Measurements from ENCODE around the gene DIRAS1. TPM values are rescaled to one million over a fixed set of nuclear protein-coding genes. Genes with fewer than 3 reads are reported as not detected.

The DIRAS1 gene
- total and polyA plus RNA-seq, 2 of the 4 experiments (the other 2 are of a cell fraction) = 1.4 to 10.3 TPM

GRCh38 chr19:2768365-2769132 is 47.4 kb upstream of the DIRAS1 start:
- H2AFZ ChIP-seq (replicated peaks; ENCODE audit: low read length, poor library complexity) = no peak overlapping the region
- no peak overlapping the region for H4K5ac ChIP-seq (ENCODE audit: low read depth, low read length)
- no peak overlapping the region for H2BK120ac ChIP-seq (ENCODE audit: low read depth, low read length)
- dilution Hi-C loops (cut with HindIII; ENCODE audit: low sequenced_read_pairs, unreplicated experiment) (no loop called here), intact Hi-C loops (cut with micrococcal nuclease) (no loop called here), in situ Hi-C loops (cut with MboI; ENCODE audit: low sequenced_read_pairs) (no loop called here)
- no peak overlapping the region for H3K56ac ChIP-seq (ENCODE audit: extremely low read depth, insufficient read depth, low read length)
- DNase-seq = no peak
- ChIA-PET POLR2A (ENCODE audit: unreplicated experiment) (no interaction called here), CTCF (no interaction called here)
- H3K36me3 ChIP-seq (ENCODE audit: control insufficient read depth, insufficient read depth, low read length) = peaks cover 37% of the 10 kb centered on the region
- H3K18ac ChIP-seq (ENCODE audit: low read depth, low read length) = no peak overlapping the region
- no TSS peak for BruUV-seq (replicated peaks)
- no peaks in the 10 kb centered on the region for H3K9me1 ChIP-seq (ENCODE audit: insufficient read depth, low read length)
- H3K23ac ChIP-seq (ENCODE audit: low read depth, low read length) = no peak overlapping the region
- H3K9me3 ChIP-seq (ENCODE audit: control insufficient read depth, insufficient read depth, low read length) = no peaks in the 10 kb centered on the region
- no peaks in the 10 kb centered on the region for H3K27me3 ChIP-seq (ENCODE audit: control insufficient read depth, insufficient read depth, low read length)
- H2AK5ac ChIP-seq (ENCODE audit: low read depth, low read length) = no peak overlapping the region
- no peak overlapping the region for H2BK5ac ChIP-seq (ENCODE audit: low read depth, low read length, poor library complexity, severe bottlenecking)
- H4K91ac ChIP-seq (ENCODE audit: insufficient read depth, low read depth, low read length) = no peak overlapping the region
- H3K4me3 ChIP-seq (ENCODE audit: insufficient read depth, low read depth, low read length) = no peak overlapping the region
- TF ChIP-seq BHLHE40 (IDR thresholded peaks at IDR 0.05; ENCODE audit: low read depth, low read length) (no peak), CEBPB (IDR thresholded peaks at IDR 0.05; ENCODE audit: low read depth, low read length) (no peak), MAFK (IDR thresholded peaks at IDR 0.05; ENCODE audit: low read depth, low read length) (no peak), NFE2L2 (IDR thresholded peaks at IDR 0.05; ENCODE audit: low read depth, low read length) (no peak), CHD1 (IDR thresholded peaks at IDR 0.05; ENCODE audit: low read depth, low read length) (no peak), RAD21 (IDR thresholded peaks at IDR 0.05; ENCODE audit: low read length) (no peak), RCOR1 (IDR thresholded peaks at IDR 0.05; ENCODE audit: insufficient replicate concordance, low read length) (no peak), FOS (IDR thresholded peaks at IDR 0.05; ENCODE audit: low read depth, low read length) (no peak), MXI1 (IDR thresholded peaks at IDR 0.05; ENCODE audit: borderline replicate concordance, low read depth, low read length) (no peak), USF2 (IDR thresholded peaks at IDR 0.05; ENCODE audit: low read depth, low read length) (no peak), POLR2A (IDR thresholded peaks at IDR 0.05; ENCODE audit: low read depth, low read length) (no peak), SMC3 (IDR thresholded peaks at IDR 0.05; ENCODE audit: low read depth, low read length) (no peak), MAZ (IDR thresholded peaks at IDR 0.05; ENCODE audit: borderline replicate concordance, low read depth, low read length) (no peak), RFX5 (IDR thresholded peaks at IDR 0.05; ENCODE audit: low read depth, low read length) (no peak)
- TF ChIP-seq, protein P1, sequence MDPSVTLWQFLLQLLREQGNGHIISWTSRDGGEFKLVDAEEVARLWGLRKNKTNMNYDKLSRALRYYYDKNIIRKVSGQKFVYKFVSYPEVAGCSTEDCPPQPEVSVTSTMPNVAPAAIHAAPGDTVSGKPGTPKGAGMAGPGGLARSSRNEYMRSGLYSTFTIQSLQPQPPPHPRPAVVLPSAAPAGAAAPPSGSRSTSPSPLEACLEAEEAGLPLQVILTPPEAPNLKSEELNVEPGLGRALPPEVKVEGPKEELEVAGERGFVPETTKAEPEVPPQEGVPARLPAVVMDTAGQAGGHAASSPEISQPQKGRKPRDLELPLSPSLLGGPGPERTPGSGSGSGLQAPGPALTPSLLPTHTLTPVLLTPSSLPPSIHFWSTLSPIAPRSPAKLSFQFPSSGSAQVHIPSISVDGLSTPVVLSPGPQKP (IDR thresholded peaks at IDR 0.05; ENCODE audit: borderline replicate concordance, low read depth, low read length) = no peak
- TF ChIP-seq, protein P2, sequence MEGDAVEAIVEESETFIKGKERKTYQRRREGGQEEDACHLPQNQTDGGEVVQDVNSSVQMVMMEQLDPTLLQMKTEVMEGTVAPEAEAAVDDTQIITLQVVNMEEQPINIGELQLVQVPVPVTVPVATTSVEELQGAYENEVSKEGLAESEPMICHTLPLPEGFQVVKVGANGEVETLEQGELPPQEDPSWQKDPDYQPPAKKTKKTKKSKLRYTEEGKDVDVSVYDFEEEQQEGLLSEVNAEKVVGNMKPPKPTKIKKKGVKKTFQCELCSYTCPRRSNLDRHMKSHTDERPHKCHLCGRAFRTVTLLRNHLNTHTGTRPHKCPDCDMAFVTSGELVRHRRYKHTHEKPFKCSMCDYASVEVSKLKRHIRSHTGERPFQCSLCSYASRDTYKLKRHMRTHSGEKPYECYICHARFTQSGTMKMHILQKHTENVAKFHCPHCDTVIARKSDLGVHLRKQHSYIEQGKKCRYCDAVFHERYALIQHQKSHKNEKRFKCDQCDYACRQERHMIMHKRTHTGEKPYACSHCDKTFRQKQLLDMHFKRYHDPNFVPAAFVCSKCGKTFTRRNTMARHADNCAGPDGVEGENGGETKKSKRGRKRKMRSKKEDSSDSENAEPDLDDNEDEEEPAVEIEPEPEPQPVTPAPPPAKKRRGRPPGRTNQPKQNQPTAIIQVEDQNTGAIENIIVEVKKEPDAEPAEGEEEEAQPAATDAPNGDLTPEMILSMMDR (conservative IDR thresholded peaks at IDR 0.05; ENCODE audit: low read depth, low read length) = no peak
- peaks cover 52% of the 10 kb centered on the region for H4K20me1 ChIP-seq (ENCODE audit: insufficient read depth, low read length)
- WGBS, 2 experiments (ENCODE audit: extremely low coverage in 2 of 2, insufficient read length in 1 of 2) = 95% methylated on average over 21 of the region's 29 CpGs; no CpG with 5 or more reads in 1 of the 2 experiments
- ATAC-seq (ENCODE audit: low read depth) = no peak
- peaks cover 2% of the 10 kb centered on the region; the same call in 1 of the 2 replicates for H3K4me1 ChIP-seq (ENCODE audit: control insufficient read depth, insufficient read depth, low read length)
- H3K79me1 ChIP-seq (ENCODE audit: low read depth in 1 of 2, low read length in 2 of 2) = peaks cover 0 to 44% of the 10 kb centered on the region in 2 experiments; a peak in 2 of 4 replicates
- H3K27ac ChIP-seq (ENCODE audit: insufficient read depth, low read length) = no peak overlapping the region
- no peak overlapping the region for H4K8ac ChIP-seq (ENCODE audit: low read depth in 2 of 2, low read length in 2 of 2)
- no peak overlapping the region for H3K4ac ChIP-seq (ENCODE audit: low read depth, low read length)
- H2BK20ac ChIP-seq (ENCODE audit: low read depth, low read length) = no peak overlapping the region
- no peak overlapping the region for H2BK15ac ChIP-seq (ENCODE audit: low read depth, low read length)
- no peak overlapping the region for H2AK9ac ChIP-seq (replicated peaks; ENCODE audit: low read depth, low read length, poor library complexity)
- no peak overlapping the region for H3K14ac ChIP-seq (replicated peaks; ENCODE audit: low read depth, low read length)
- H3K9ac ChIP-seq (ENCODE audit: low read depth, low read length) = no peak overlapping the region
- no peak overlapping the region for H3K4me2 ChIP-seq (ENCODE audit: low read depth, low read length)
